Body of pancreas (tissue), 4 donors: Measurements from ENCODE around the gene USP22.

ENCODE experiments used
- POLR2A ChIP-seq, 3 donors: fragments of 450-650 bp; IDR thresholded peaks; one replicate each; pipeline ENCODE4 v1.6.1; 2016; ENCODE audit warnings: antibody characterized with exemption in 3 of 3, mild to moderate bottlenecking in 2 of 3
- TF ChIP-seq, protein P1 (sequence below), 7 experiments: fragments of 450-650 bp in 4 of 7; fragments of 200-600 bp in 3 of 7; sonication (generic) in 3 of 7; IDR thresholded peaks; one replicate each; pipeline ENCODE4 v1.5.1; 2016 to 2019; ENCODE audit warnings: antibody characterized with exemption in 7 of 7

DNA sequence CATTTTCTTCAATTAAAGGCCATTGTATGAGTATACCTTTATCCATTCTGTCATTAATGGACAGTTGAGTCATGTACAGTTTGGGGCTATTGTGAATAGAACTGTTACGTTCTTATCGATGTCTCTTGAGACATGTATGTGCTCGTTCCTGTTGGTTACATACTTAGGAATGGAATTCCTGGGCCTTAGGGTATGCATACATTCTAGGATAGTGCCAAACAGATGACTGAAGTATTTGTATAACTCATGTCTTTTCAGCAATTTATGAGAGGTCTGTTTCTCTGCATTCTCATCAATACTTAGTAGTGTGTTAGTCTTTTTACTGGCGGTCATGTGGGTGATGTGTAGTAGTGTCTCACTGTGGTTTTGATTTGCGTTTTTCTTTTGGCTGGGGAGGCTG is 81.2 kb downstream of the USP22 start:
- TF ChIP-seq, protein P1, sequence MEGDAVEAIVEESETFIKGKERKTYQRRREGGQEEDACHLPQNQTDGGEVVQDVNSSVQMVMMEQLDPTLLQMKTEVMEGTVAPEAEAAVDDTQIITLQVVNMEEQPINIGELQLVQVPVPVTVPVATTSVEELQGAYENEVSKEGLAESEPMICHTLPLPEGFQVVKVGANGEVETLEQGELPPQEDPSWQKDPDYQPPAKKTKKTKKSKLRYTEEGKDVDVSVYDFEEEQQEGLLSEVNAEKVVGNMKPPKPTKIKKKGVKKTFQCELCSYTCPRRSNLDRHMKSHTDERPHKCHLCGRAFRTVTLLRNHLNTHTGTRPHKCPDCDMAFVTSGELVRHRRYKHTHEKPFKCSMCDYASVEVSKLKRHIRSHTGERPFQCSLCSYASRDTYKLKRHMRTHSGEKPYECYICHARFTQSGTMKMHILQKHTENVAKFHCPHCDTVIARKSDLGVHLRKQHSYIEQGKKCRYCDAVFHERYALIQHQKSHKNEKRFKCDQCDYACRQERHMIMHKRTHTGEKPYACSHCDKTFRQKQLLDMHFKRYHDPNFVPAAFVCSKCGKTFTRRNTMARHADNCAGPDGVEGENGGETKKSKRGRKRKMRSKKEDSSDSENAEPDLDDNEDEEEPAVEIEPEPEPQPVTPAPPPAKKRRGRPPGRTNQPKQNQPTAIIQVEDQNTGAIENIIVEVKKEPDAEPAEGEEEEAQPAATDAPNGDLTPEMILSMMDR (IDR thresholded peaks at IDR 0.05) = no peak
- no peak for TF ChIP-seq POLR2A (IDR thresholded peaks at IDR 0.05)
